T-helper 17 cell (primary cell): Measurements from ENCODE around the gene MYEOV. TPM values are rescaled to one million over a fixed set of nuclear protein-coding genes. Genes with fewer than 3 reads are reported as not detected.

Source experiments
- ATAC-seq: fragments of 150-1000 bp; cut with Tn5 transposase; 2 replicates; pipeline ENCODE4 v1.10.0; 2021; ENCODE audit warnings: mild to moderate bottlenecking, moderate library complexity
- DNase-seq, 3 donors: peaks; one replicate each; pipeline versions ENCODE4 v3.0.0 to v3.0.0-alpha.2; 2020 to 2021
- H3K9me3 ChIP-seq: one replicate; pipeline ENCODE4 v1.7.0; 2013; ENCODE audit warnings: low read length, mild to moderate bottlenecking; ENCODE audit not compliant: control insufficient read depth, poor library complexity, severe bottlenecking
- H3K27ac Mint-ChIP-seq: one replicate; pipeline ENCODE4 v1.8.0; 2022; ENCODE audit warnings: mild to moderate bottlenecking, moderate library complexity, mixed read lengths
- H3K27me3 Mint-ChIP-seq: one replicate; pipeline ENCODE4 v1.8.0; 2022; ENCODE audit warnings: mixed read lengths
- H3K36me3 Mint-ChIP-seq: one replicate; pipeline ENCODE4 v1.8.0; 2022; ENCODE audit warnings: low read depth, mixed read lengths
- H3K4me1 Mint-ChIP-seq: one replicate; pipeline ENCODE4 v1.8.0; 2022; ENCODE audit warnings: mild to moderate bottlenecking, mixed read lengths
- H3K4me3 Mint-ChIP-seq: one replicate; pipeline ENCODE4 v1.8.0; 2022; ENCODE audit warnings: mild to moderate bottlenecking, moderate library complexity, mixed read lengths
- total RNA-seq, 4 donors: library from RNA in 2 of 4; stranded (reverse) in 2 of 4; gene quantifications; one replicate each; pipeline ENCODE4 v1.2.3 and lab custom pipeline; 2022 to 2026

The MYEOV gene
- total RNA-seq, 2 donors from 2014 or later: 0.60 to 8.9 TPM

GRCh38 chr11:69257838-69258658 lies 35.9 kb upstream of the MYEOV start:
- H3K4me3 Mint-ChIP-seq: no peak overlapping the region
- DNase-seq: no peak
- H3K9me3 ChIP-seq: no peaks in the 10 kb centered on the region
- no peak for ATAC-seq
- H3K36me3 Mint-ChIP-seq: peaks cover 9% of the 10 kb centered on the region
- H3K4me1 Mint-ChIP-seq: peaks cover 2% of the 10 kb centered on the region
- H3K27ac Mint-ChIP-seq: no peak overlapping the region
- peaks cover 18% of the 10 kb centered on the region for H3K27me3 Mint-ChIP-seq

GRCh38 chr11:69259096-69259495 lies 34.9 kb upstream of the MYEOV start:
- peaks cover 8% of the 10 kb centered on the region for H3K27me3 Mint-ChIP-seq
- no peak for ATAC-seq
- no peak overlapping the region for H3K27ac Mint-ChIP-seq
- no peaks in the 10 kb centered on the region for H3K9me3 ChIP-seq
- peaks cover 2% of the 10 kb centered on the region for H3K4me1 Mint-ChIP-seq
- DNase-seq: no peak
- H3K4me3 Mint-ChIP-seq: no peak overlapping the region
- peaks cover 9% of the 10 kb centered on the region for H3K36me3 Mint-ChIP-seq

DNA sequence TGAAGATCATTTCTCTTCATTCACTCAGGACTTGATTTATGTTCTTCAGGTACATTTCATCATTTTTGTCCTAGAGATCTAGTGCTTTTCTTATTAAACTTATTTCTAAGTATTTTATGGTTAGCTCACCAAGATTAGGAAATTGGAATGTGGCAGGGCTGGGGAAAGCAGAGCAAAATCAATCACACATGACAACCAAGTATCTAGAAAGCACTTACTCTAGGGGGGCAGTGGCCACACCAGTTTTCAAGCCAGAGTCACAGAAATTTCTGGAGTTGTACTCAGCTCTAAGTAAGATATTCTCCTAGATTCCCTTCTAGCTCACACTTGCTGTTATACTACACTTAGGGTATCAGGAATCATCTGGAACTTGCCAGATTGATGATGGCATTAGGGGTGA lies 33.3 kb upstream of the MYEOV start:
- Mint-ChIP-seq H3K4me3 (no peak overlapping the region), H3K27ac (no peak overlapping the region), H3K4me1 (peaks cover 2% of the 10 kb centered on the region), H3K27me3 (peaks cover 5% of the 10 kb centered on the region), H3K36me3 (peaks cover 5% of the 10 kb centered on the region)
- ATAC-seq (no peak), DNase-seq (no peak)
- no peaks in the 10 kb centered on the region for H3K9me3 ChIP-seq

DNA sequence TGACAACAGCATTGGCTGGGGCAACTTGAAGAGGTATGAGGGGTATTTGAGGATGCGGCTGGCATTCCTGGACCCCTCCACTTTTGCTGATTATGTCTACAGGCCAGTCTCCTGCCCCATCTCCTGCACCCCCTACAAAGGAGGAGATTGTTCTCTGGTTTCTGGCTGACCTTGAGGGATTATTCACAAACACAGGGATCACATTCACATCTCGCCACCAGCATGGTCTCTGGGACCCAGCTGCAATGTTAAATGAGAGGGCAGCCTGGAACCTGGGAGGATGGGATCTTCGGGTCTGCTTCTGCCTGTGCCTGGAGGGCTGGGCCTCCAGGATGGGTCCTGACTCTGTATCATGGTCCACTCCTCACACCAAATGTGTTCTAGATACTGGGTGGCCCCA lies 32.8 kb upstream of the MYEOV start:
- H3K27me3 Mint-ChIP-seq: peaks cover 5% of the 10 kb centered on the region
- ATAC-seq (no peak), DNase-seq (no peak)
- no peak overlapping the region for H3K4me3 Mint-ChIP-seq
- peaks cover 5% of the 10 kb centered on the region for H3K36me3 Mint-ChIP-seq
- H3K9me3 ChIP-seq: no peaks in the 10 kb centered on the region
- H3K4me1 Mint-ChIP-seq: peaks cover 2% of the 10 kb centered on the region
- no peak overlapping the region for H3K27ac Mint-ChIP-seq

GRCh38 chr11:69262918-69263735 lies 30.8 kb upstream of the MYEOV start:
- ATAC-seq (no peak), DNase-seq (no peak)
- Mint-ChIP-seq H3K27ac (no peak overlapping the region), H3K4me3 (no peak overlapping the region), H3K27me3 (peaks cover 5% of the 10 kb centered on the region), H3K36me3 (peaks cover 2% of the 10 kb centered on the region), H3K4me1 (peaks cover 2% of the 10 kb centered on the region)
- H3K9me3 ChIP-seq: no peaks in the 10 kb centered on the region

DNA sequence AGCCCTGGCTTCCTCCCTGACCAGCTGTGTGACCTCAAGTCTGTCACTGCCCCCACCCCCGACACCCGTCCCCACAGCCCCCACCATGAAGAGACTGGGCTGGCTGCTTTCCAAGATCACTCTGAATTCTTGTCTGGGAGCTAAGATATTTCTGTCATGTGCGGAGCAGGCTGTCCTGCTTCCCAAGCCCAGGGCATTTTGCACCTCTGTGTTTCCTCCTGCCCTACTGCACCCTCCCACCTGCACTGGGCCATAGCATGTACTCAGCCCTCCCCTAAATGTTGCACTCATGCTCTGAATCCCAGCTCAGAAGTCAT lies 30.3 kb upstream of the MYEOV start:
- H3K4me3 Mint-ChIP-seq: no peak overlapping the region
- no peak for ATAC-seq
- peaks cover 5% of the 10 kb centered on the region for H3K27me3 Mint-ChIP-seq
- no peak overlapping the region for H3K27ac Mint-ChIP-seq
- H3K9me3 ChIP-seq: no peaks in the 10 kb centered on the region
- no peak for DNase-seq
- peaks cover 2% of the 10 kb centered on the region for H3K4me1 Mint-ChIP-seq
- peaks cover 2% of the 10 kb centered on the region for H3K36me3 Mint-ChIP-seq

- no peaks in the 10 kb centered on the region for H3K9me3 ChIP-seq
- peaks cover 5% of the 10 kb centered on the region for H3K27me3 Mint-ChIP-seq
- no peak overlapping the region for H3K27ac Mint-ChIP-seq
- H3K4me3 Mint-ChIP-seq: no peak overlapping the region
- H3K36me3 Mint-ChIP-seq: peaks cover 2% of the 10 kb centered on the region
- H3K4me1 Mint-ChIP-seq: no peaks in the 10 kb centered on the region
- DNase-seq: no peak
- ATAC-seq: no peak
Observed at GRCh38 chr11:69264486-69264885, 29.5 kb upstream of the MYEOV start.

- Mint-ChIP-seq H3K4me3 (no peak overlapping the region), H3K4me1 (no peaks in the 10 kb centered on the region), H3K27ac (no peak overlapping the region), H3K36me3 (peaks cover 2% of the 10 kb centered on the region), H3K27me3 (peaks cover 5% of the 10 kb centered on the region)
- ATAC-seq (no peak), DNase-seq (no peak)
- H3K9me3 ChIP-seq: no peaks in the 10 kb centered on the region
Observed at GRCh38 chr11:69265210-69265609, 28.7 kb upstream of the MYEOV start.

GRCh38 chr11:69265911-69266510 lies 27.9 kb upstream of the MYEOV start:
- ATAC-seq (no peak), DNase-seq (no peak)
- no peaks in the 10 kb centered on the region for H3K9me3 ChIP-seq
- Mint-ChIP-seq H3K27me3 (peaks cover 5% of the 10 kb centered on the region), H3K4me3 (no peak overlapping the region), H3K4me1 (no peaks in the 10 kb centered on the region), H3K27ac (no peak overlapping the region), H3K36me3 (peaks cover 2% of the 10 kb centered on the region)

DNA sequence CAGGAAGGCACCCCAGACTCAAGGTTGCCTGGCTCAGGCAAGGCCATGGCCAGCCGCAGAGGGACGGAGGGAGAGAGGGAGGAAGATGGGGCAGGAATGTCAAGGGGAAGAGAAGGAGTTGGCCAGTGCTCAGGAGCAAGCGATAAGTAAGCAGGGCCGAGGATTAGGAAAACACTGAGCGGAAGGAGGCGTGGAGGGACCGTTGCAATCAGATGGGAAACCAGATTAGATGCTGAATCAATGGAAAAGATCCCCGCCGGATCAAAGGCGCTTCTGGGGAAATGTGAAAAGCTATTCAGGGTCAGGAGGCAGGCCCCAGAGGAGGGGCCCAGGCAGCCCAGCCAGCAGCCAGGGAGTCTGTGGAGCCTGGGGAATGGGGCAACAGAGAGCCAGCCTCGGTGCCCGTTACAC lies 26.6 kb upstream of the MYEOV start:
- H3K4me1 Mint-ChIP-seq: no peaks in the 10 kb centered on the region
- peaks cover 2% of the 10 kb centered on the region for H3K36me3 Mint-ChIP-seq
- H3K27ac Mint-ChIP-seq: no peak overlapping the region
- DNase-seq: no peak
- peaks cover 5% of the 10 kb centered on the region for H3K27me3 Mint-ChIP-seq
- no peak overlapping the region for H3K4me3 Mint-ChIP-seq
- H3K9me3 ChIP-seq: no peaks in the 10 kb centered on the region
- ATAC-seq: no peak

DNA sequence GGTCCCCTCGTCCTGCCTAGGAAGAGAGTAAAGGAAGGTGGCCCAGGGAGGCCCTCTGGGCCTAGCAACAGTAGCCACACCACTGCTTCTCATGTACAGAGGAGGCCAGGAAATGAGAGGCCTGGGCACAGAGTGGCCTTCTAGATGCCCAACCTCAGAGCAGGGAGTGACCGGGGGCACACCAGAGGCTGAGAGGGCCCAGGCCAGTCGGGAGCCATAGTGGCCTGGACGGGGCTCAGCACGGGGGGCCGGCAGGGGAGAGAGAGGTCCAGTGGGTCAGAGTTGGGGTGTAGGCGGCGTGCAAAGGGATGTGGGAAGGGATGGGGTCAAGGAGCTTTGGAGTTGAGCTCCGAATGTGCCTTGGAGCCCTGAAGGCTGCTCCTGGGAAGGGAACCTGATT lies 25.0 kb upstream of the MYEOV start:
- Mint-ChIP-seq H3K27me3 (peaks cover 5% of the 10 kb centered on the region), H3K36me3 (no peaks in the 10 kb centered on the region), H3K4me1 (no peaks in the 10 kb centered on the region), H3K4me3 (no peak overlapping the region), H3K27ac (no peak overlapping the region)
- ATAC-seq: no peak
- DNase-seq: no peak
- no peaks in the 10 kb centered on the region for H3K9me3 ChIP-seq

DNA sequence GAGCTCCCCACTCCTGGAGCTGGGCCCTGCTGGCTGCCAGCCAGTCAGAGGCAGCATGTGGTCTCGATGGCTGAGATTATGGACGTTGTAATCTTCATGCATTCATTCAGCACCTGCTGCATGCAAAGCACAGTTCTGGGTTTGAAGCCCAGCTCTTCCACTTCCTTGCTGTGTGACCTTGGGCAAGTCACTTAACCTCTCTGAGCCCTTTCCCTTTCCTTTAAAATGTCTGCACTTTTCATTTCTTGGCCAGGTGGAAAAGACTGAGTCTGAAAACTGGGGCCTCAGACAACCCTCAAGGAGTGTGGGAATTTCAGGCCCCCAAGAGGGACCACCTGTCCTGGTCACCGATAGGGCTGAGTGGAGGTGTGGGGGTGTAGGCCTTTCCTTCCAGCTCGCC lies 24.6 kb upstream of the MYEOV start:
- no peak for DNase-seq
- no peak overlapping the region for H3K27ac Mint-ChIP-seq
- no peak overlapping the region for H3K4me3 Mint-ChIP-seq
- H3K27me3 Mint-ChIP-seq: peaks cover 5% of the 10 kb centered on the region
- ATAC-seq: no peak
- no peaks in the 10 kb centered on the region for H3K9me3 ChIP-seq
- H3K36me3 Mint-ChIP-seq: no peaks in the 10 kb centered on the region
- no peaks in the 10 kb centered on the region for H3K4me1 Mint-ChIP-seq

DNA sequence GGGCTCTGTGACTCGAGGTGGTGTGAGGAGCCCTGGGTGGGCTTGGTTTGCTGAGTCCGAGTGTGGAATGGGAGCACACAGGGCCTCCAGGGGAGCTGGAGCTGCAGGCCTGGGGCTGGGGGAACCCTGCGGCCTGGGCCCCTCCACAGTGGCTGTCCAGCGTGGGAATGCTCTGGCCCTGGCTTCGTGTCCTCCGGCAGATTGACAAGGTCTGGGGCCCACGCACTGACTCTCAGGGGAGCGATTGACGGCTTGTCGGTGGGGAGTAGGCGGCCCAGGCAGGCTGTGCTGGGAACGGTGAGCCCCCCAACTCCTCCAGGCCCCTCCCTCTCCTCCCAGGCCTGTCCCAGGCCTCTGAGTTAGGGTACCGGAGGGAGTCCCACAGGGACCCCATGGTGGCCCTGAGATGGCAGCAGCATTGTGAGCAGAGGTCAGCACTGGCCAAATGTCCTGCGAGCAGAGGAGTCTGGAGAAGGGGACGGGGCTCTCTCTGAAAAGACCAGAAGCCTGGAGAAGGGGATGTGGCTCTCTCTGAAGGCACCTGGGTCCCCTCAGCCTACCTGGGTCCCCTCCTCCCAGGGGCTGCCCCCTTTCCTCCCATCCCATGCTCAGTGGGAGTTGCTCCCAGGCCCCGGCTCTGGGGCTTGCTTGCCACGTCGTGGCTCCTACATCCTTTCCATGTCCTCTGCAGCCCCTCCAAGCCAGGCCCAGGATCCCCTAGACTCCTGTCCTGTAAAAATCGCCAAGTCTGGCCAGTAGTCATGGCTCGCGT lies 23.8 kb upstream of the MYEOV start:
- Mint-ChIP-seq H3K27ac (no peak overlapping the region), H3K27me3 (peaks cover 5% of the 10 kb centered on the region), H3K36me3 (no peaks in the 10 kb centered on the region), H3K4me3 (no peak overlapping the region), H3K4me1 (no peaks in the 10 kb centered on the region)
- DNase-seq: no peak
- no peaks in the 10 kb centered on the region for H3K9me3 ChIP-seq
- no peak for ATAC-seq
